ENCODE measurements around the gene CFAP65. TPM values are rescaled to one million over a fixed set of nuclear protein-coding genes. Genes with fewer than 3 reads are reported as not detected.

The CFAP65 gene
- total and polyA plus RNA-seq, 2 of the 4 experiments (the other 2 are of a cell fraction) = not detected

DNA sequence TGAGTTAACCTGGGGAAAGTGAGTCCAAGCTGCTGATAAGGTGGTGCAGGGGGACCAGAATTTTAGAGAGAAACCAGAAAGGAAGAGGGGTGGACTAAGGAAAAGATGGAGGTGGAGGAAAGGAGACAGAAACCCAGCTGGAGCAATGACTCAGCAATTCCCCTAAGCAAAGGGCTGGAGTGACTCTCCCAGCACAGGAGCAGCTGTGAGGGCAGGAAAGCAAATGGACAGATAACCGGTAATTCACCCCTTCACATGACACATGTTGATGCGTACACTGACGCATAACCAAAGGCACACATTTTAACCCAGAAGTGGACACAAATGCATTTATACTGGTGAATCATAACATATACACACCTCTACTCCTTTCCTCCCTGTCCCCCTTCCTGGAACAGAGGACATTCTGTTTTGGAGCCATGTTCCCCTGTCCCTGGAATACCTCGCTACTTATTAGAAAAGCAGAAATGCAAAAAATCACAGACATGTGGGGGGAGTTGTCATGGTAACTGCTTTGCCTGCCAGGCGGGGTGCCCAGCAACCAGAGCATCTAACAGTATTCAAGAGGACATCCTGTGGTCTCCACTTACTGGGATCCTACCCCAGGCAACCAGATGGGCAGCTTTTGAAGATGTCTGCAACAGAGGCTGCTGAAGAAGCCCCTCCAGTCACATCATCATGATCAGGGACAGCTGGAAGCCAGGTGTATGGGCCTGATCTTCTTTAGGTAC, 77.1 kb downstream of the CFAP65 start:
- CTCF ChIA-PET = no interaction called here
- WGBS, 2 experiments (ENCODE audit: extremely low coverage in 2 of 2, insufficient read length in 1 of 2) = no CpG with 5 or more reads among the region's 5 CpGs

More for the DNA sequence above, 77.1 kb downstream of the CFAP65 start:
- Histone ChIP-seq H2AFZ (replicated peaks; ENCODE audit: low read length, poor library complexity) (peak overlapping the region; percentile 5), H2BK5ac (ENCODE audit: low read depth, low read length, poor library complexity, severe bottlenecking) (no peak overlapping the region), H3K4me1 (ENCODE audit: control insufficient read depth, insufficient read depth, low read length) (no peaks in the 10 kb centered on the region), H3K23ac (ENCODE audit: low read depth, low read length) (no peak overlapping the region), H4K91ac (ENCODE audit: insufficient read depth, low read depth, low read length) (no peak overlapping the region), H2BK120ac (ENCODE audit: low read depth, low read length) (no peak overlapping the region), H4K5ac (ENCODE audit: low read depth, low read length) (no peak overlapping the region), H3K4me2 (ENCODE audit: low read depth, low read length) (no peak overlapping the region), H3K14ac (replicated peaks; ENCODE audit: low read depth, low read length) (no peak overlapping the region), H3K56ac (ENCODE audit: extremely low read depth, insufficient read depth, low read length) (no peak overlapping the region), H4K8ac (ENCODE audit: low read depth in 2 of 2, low read length in 2 of 2) (no peak overlapping the region; a peak in 1 of 4 replicates), H3K27me3 (ENCODE audit: control insufficient read depth, insufficient read depth, low read length) (peaks cover 41% of the 10 kb centered on the region), H3K9me3 (ENCODE audit: control insufficient read depth, insufficient read depth, low read length) (no peaks in the 10 kb centered on the region), H2BK20ac (ENCODE audit: low read depth, low read length) (peak overlapping the region; percentile 35; the same call in 1 of the 2 replicates), H3K36me3 (ENCODE audit: control insufficient read depth, insufficient read depth, low read length) (no peaks in the 10 kb centered on the region), H3K4ac (ENCODE audit: low read depth, low read length) (no peak overlapping the region), H4K20me1 (ENCODE audit: insufficient read depth, low read length) (no peaks in the 10 kb centered on the region), H2BK15ac (ENCODE audit: low read depth, low read length) (no peak overlapping the region), H2AK5ac (ENCODE audit: low read depth, low read length) (no peak overlapping the region), H3K27ac (ENCODE audit: insufficient read depth, low read length) (no peak overlapping the region), H3K9me1 (ENCODE audit: insufficient read depth, low read length) (0 out of 2 replicates have a peak, but pooled peaks cover under 1% of the 10 kb centered on the region), H3K9ac (ENCODE audit: low read depth, low read length) (no peak overlapping the region), H3K4me3 (ENCODE audit: insufficient read depth, low read depth, low read length) (no peak overlapping the region), H2AK9ac (replicated peaks; ENCODE audit: low read depth, low read length, poor library complexity) (peak overlapping the region; percentile 42), H3K18ac (ENCODE audit: low read depth, low read length) (no peak overlapping the region), H3K79me1 (ENCODE audit: low read depth in 1 of 2, low read length in 2 of 2) (no peaks in the 10 kb centered on the region)
- dilution Hi-C loops (cut with HindIII; ENCODE audit: low sequenced_read_pairs, unreplicated experiment) (no loop called here), intact Hi-C loops (cut with micrococcal nuclease) (no loop called here), in situ Hi-C loops (cut with MboI; ENCODE audit: low sequenced_read_pairs) (no loop called here)
- no peak for TF ChIP-seq CTCF (conservative IDR thresholded peaks at IDR 0.05; ENCODE audit: low read depth, low read length)
- peak; percentile 15; the same call in 1 of the 2 replicates for TF ChIP-seq BHLHE40 (IDR thresholded peaks at IDR 0.05; ENCODE audit: low read depth, low read length)
- TF ChIP-seq CEBPB (IDR thresholded peaks at IDR 0.05; ENCODE audit: low read depth, low read length) = no peak
- no peak for TF ChIP-seq MAZ (IDR thresholded peaks at IDR 0.05; ENCODE audit: borderline replicate concordance, low read depth, low read length)
- no peak for TF ChIP-seq RAD21 (IDR thresholded peaks at IDR 0.05; ENCODE audit: low read length)
- TF ChIP-seq RFX5 (IDR thresholded peaks at IDR 0.05; ENCODE audit: low read depth, low read length) = no peak
- TF ChIP-seq CHD1 (IDR thresholded peaks at IDR 0.05; ENCODE audit: low read depth, low read length) = no peak
- no peak for TF ChIP-seq SMC3 (IDR thresholded peaks at IDR 0.05; ENCODE audit: low read depth, low read length)
- TF ChIP-seq ELK1 (IDR thresholded peaks at IDR 0.05; ENCODE audit: borderline replicate concordance, low read depth, low read length) = no peak
- TF ChIP-seq MAFK (IDR thresholded peaks at IDR 0.05; ENCODE audit: low read depth, low read length) = peak; percentile 81
- TF ChIP-seq MXI1 (IDR thresholded peaks at IDR 0.05; ENCODE audit: borderline replicate concordance, low read depth, low read length) = no peak
- TF ChIP-seq POLR2A (IDR thresholded peaks at IDR 0.05; ENCODE audit: low read depth, low read length) = no peak
- TF ChIP-seq NFE2L2 (IDR thresholded peaks at IDR 0.05; ENCODE audit: low read depth, low read length) = peak; percentile 99
- TF ChIP-seq, protein P1, sequence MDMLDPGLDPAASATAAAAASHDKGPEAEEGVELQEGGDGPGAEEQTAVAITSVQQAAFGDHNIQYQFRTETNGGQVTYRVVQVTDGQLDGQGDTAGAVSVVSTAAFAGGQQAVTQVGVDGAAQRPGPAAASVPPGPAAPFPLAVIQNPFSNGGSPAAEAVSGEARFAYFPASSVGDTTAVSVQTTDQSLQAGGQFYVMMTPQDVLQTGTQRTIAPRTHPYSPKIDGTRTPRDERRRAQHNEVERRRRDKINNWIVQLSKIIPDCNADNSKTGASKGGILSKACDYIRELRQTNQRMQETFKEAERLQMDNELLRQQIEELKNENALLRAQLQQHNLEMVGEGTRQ (IDR thresholded peaks at IDR 0.05; ENCODE audit: low read depth, low read length) = no peak
- TF ChIP-seq RCOR1 (IDR thresholded peaks at IDR 0.05; ENCODE audit: insufficient replicate concordance, low read length) = no peak
- TF ChIP-seq FOS (IDR thresholded peaks at IDR 0.05; ENCODE audit: low read depth, low read length) = no peak
- POLR2A ChIA-PET (ENCODE audit: unreplicated experiment) = no interaction called here
- ATAC-seq (ENCODE audit: low read depth) = peak; percentile 18; the same call in 1 of the 2 replicates
- DNase-seq = peak; percentile 92
- BruUV-seq (replicated peaks) = no TSS peak

Data from IMR-90 (cell line).